H9 (cell line): ENCODE data around the gene HTR1B. TPM values are rescaled to one million over a fixed set of nuclear protein-coding genes. Genes with fewer than 3 reads are reported as not detected.

Source experiments
- DNase-seq: peaks from one replicate; pipeline ENCODE4 v3.0.0-alpha.2; 2017
- H2AFZ ChIP-seq: one replicate; pipeline ENCODE4 v1.6.1; 2013; ENCODE audit warnings: mild to moderate bottlenecking, low read length, control low read depth, moderate library complexity
- H2AK5ac ChIP-seq: 2 replicates; pipeline ENCODE4 v1.6.1; 2013; ENCODE audit warnings: low read length, control low read depth, mixed read lengths; ENCODE audit not compliant: insufficient read length
- H2BK120ac ChIP-seq: one replicate; pipeline ENCODE4 v1.6.1; 2013; ENCODE audit warnings: low read depth, mild to moderate bottlenecking, low read length, control low read depth, inconsistent platforms; ENCODE audit not compliant: poor library complexity, severe bottlenecking
- H2BK12ac ChIP-seq: 2 replicates; pipeline ENCODE4 v1.6.1; 2013; ENCODE audit warnings: low read length, control low read depth, mixed read lengths, low read depth; ENCODE audit not compliant: insufficient read length
- H2BK15ac ChIP-seq: 2 replicates; pipeline ENCODE4 v1.6.1; 2013; ENCODE audit warnings: low read depth, low read length, control low read depth
- H2BK20ac ChIP-seq: one replicate; pipeline ENCODE4 v1.6.1; 2013; ENCODE audit warnings: low read depth, mild to moderate bottlenecking, low read length, control low read depth, inconsistent platforms; ENCODE audit not compliant: poor library complexity, severe bottlenecking
- H2BK5ac ChIP-seq: 2 replicates; pipeline ENCODE4 v1.6.1; 2013; ENCODE audit warnings: low read length, control low read depth, mixed read lengths; ENCODE audit not compliant: insufficient read length
- H3K14ac ChIP-seq: 2 replicates; pipeline ENCODE4 v1.6.1; 2013; ENCODE audit warnings: low read length, control low read depth; ENCODE audit not compliant: insufficient read depth
- H3K18ac ChIP-seq: 2 replicates; pipeline ENCODE4 v1.6.1; 2013; ENCODE audit warnings: low read depth, mild to moderate bottlenecking, mixed read lengths, low read length, control low read depth; ENCODE audit not compliant: insufficient read length
- H3K23ac ChIP-seq: 2 replicates; pipeline ENCODE4 v1.6.1; 2013; ENCODE audit warnings: low read length, control low read depth, mixed read lengths, low read depth; ENCODE audit not compliant: insufficient read length
- H3K23me2 ChIP-seq: 2 replicates; pipeline ENCODE4 v1.6.1; 2013; ENCODE audit warnings: low read depth, mild to moderate bottlenecking, mixed read lengths, low read length, control low read depth; ENCODE audit not compliant: insufficient read length, poor library complexity, severe bottlenecking
- H3K27ac ChIP-seq: 2 replicates; pipeline ENCODE4 v1.5.1; 2013; ENCODE audit warnings: low read length, control low read depth, mixed read lengths, low read depth; ENCODE audit not compliant: insufficient read length
- H3K27me3 ChIP-seq: 2 replicates; pipeline ENCODE4 v1.6.1; 2013; ENCODE audit warnings: low read length, control low read depth, inconsistent platforms; ENCODE audit not compliant: insufficient read depth
- H3K4ac ChIP-seq: 2 replicates; pipeline ENCODE4 v1.6.1; 2013; ENCODE audit warnings: low read depth, mild to moderate bottlenecking, control low read depth, inconsistent platforms, low read length, moderate library complexity
- H3K4me1 ChIP-seq: 2 replicates; pipeline ENCODE4 v1.6.1; 2013; ENCODE audit warnings: low read length, control low read depth, inconsistent platforms; ENCODE audit not compliant: insufficient read depth
- H3K4me2 ChIP-seq: 2 replicates; pipeline ENCODE4 v1.6.1; 2013; ENCODE audit warnings: low read length, control low read depth, mixed read lengths; ENCODE audit not compliant: insufficient read length, insufficient read depth
- H3K56ac ChIP-seq: 2 replicates; pipeline ENCODE4 v1.6.1; 2013; ENCODE audit warnings: low read depth, mild to moderate bottlenecking, mixed read lengths, low read length, control low read depth; ENCODE audit not compliant: insufficient read length
- H3K79me1 ChIP-seq: 2 replicates; pipeline ENCODE4 v1.6.1; 2013; ENCODE audit warnings: low read depth, mild to moderate bottlenecking, moderate library complexity, low read length, control low read depth, inconsistent platforms; ENCODE audit not compliant: insufficient read depth, poor library complexity, severe bottlenecking
- H3K79me2 ChIP-seq: 2 replicates; pipeline ENCODE4 v1.6.1; 2013; ENCODE audit warnings: low read length, control low read depth, inconsistent platforms; ENCODE audit not compliant: insufficient read depth
- H3K9ac ChIP-seq: 2 replicates; pipeline ENCODE4 v1.6.1; 2013; ENCODE audit warnings: low read length, control low read depth, mixed read lengths; ENCODE audit not compliant: insufficient read length; ENCODE audit errors: extremely low read depth
- H3K9me3 ChIP-seq: one replicate; pipeline ENCODE4 v1.6.1; 2013; ENCODE audit warnings: low read depth, low read length, inconsistent platforms; ENCODE audit not compliant: control insufficient read depth
- H3T11ph ChIP-seq: one replicate; pipeline ENCODE4 v1.6.1; 2013; ENCODE audit warnings: mild to moderate bottlenecking, low read length, control low read depth, inconsistent platforms
- H4K20me1 ChIP-seq: one replicate; pipeline ENCODE4 v1.6.1; 2013; ENCODE audit not compliant: control insufficient read depth, insufficient read length, insufficient read depth
- H4K5ac ChIP-seq: 2 replicates; pipeline ENCODE4 v1.6.1; 2013; ENCODE audit warnings: low read depth, mild to moderate bottlenecking, mixed read lengths, low read length, control low read depth; ENCODE audit not compliant: insufficient read length
- H4K8ac ChIP-seq: replicated peaks from 2 replicates; pipeline ENCODE4 v1.6.1; 2013; ENCODE audit warnings: low read length, control low read depth, mixed read lengths, low read depth; ENCODE audit not compliant: insufficient read length
- H4K91ac ChIP-seq: 2 replicates; pipeline ENCODE4 v1.6.1; 2013; ENCODE audit warnings: low read depth, mild to moderate bottlenecking, moderate library complexity, mixed read lengths, low read length, control low read depth; ENCODE audit not compliant: insufficient read length
- H3K27ac Mint-ChIP-seq, 3 experiments: 2 replicates in 2 of 3; 3 replicates in 1 of 3; pipeline ENCODE4 v1.8.0; 2020 to 2021; ENCODE audit warnings: mixed read lengths in 3 of 3, mild to moderate bottlenecking in 1 of 3, moderate library complexity in 1 of 3
- H3K27me3 Mint-ChIP-seq: 2 replicates; pipeline ENCODE4 v1.8.0; 2021; ENCODE audit warnings: low read depth, mild to moderate bottlenecking, moderate library complexity, mixed read lengths
- H3K36me3 Mint-ChIP-seq, 3 experiments: 2 replicates in 2 of 3; 3 replicates in 1 of 3; pipeline ENCODE4 v1.8.0; 2020 to 2021; ENCODE audit warnings: low read depth in 3 of 3, mixed read lengths in 3 of 3; ENCODE audit not compliant: insufficient read depth in 1 of 3
- H3K4me1 Mint-ChIP-seq, 2 experiments: 2 replicates each; pipeline ENCODE4 v1.8.0; 2020; ENCODE audit warnings: mixed read lengths in 2 of 2
- H3K4me3 Mint-ChIP-seq, 2 experiments: 2 replicates in 1 of 2; 3 replicates in 1 of 2; pipeline ENCODE4 v1.8.0; 2020 to 2021; ENCODE audit warnings: mild to moderate bottlenecking in 2 of 2, mixed read lengths in 2 of 2, moderate library complexity in 1 of 2
- H3K9me3 Mint-ChIP-seq, 2 experiments: 2 replicates in 1 of 2; 3 replicates in 1 of 2; pipeline ENCODE4 v1.8.0; 2020; ENCODE audit warnings: mild to moderate bottlenecking in 2 of 2, mixed read lengths in 2 of 2, moderate library complexity in 1 of 2
- CTCF ChIP-seq: fragments of 200-600 bp; sonication (generic); conservative IDR thresholded peaks from 3 replicates; pipeline ENCODE4 v1.8.0; 2021; ENCODE audit warnings: antibody characterized with exemption, mild to moderate bottlenecking
- WGBS: extraction: QIAGEN DNeasy Blood & Tissue Kit; methylation state at CpG from one replicate; pipeline ENCODE4 v1.1.7; 2013; ENCODE audit warnings: missing lambda C conversion rate, low lambda C conversion rate, mixed read lengths; ENCODE audit not compliant: insufficient read length; ENCODE audit errors: extremely low coverage; 5-methylcytosine and 5-hydroxymethylcytosine counted together
- total RNA-seq: library from RNA; stranded (reverse); gene quantifications from 2 replicates; pipeline ENCODE4 v1.2.1, GENCODE V29; 2021

Gene HTR1B
- total RNA-seq, 1 experiment from 2014 or later, result 0.83 TPM

DNA sequence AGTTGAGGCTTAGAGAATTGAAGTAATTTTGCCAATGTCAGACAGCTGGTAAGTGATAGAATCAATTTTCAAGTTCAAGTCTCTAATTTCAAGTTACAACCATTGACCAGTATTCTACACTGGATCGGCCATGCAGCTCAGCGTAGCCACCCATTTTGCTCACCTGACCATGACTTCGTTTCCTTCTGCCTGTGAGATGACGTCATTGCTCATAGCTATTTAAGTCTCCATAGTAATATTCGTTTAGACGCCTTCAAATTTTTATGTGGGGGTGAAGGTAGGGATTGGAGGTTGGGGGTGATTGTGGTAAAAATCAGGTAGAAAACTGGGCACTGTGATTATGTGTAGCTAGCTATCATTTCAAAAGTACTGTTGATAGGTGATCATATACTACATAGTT, 5.6 kb upstream of the HTR1B start:
- Histone ChIP-seq H2AK5ac (no peak overlapping the region), H3T11ph (no peak overlapping the region), H3K4me2 (no peak overlapping the region), H3K79me2 (no peaks in the 10 kb centered on the region), H3K79me1 (no peaks in the 10 kb centered on the region), H2AFZ (no peak overlapping the region), H3K23ac (no peak overlapping the region), H2BK15ac (no peak overlapping the region), H2BK12ac (no peak overlapping the region), H4K91ac (no peak overlapping the region), H3K9me3 (no peaks in the 10 kb centered on the region), H3K27me3 (peaks cover 11% of the 10 kb centered on the region; the same call in 1 of the 2 replicates), H3K27ac (no peak overlapping the region), H2BK20ac (no peak overlapping the region), H3K9ac (no peak overlapping the region), H4K20me1 (no peaks in the 10 kb centered on the region), H3K56ac (no peak overlapping the region), H2BK5ac (no peak overlapping the region), H3K4ac (no peak overlapping the region), H3K4me1 (peaks cover 3% of the 10 kb centered on the region; the same call in 1 of the 2 replicates), H4K8ac (no peak overlapping the region), H2BK120ac (no peak overlapping the region), H3K18ac (no peak overlapping the region), H3K14ac (no peak overlapping the region), H3K23me2 (peaks cover 20% of the 10 kb centered on the region), H4K5ac (no peak overlapping the region)
- no peak overlapping the region for H3K4me3 Mint-ChIP-seq
- no CpG with 5 or more reads among the region's 6 CpGs for WGBS
- no peak for TF ChIP-seq CTCF
- peaks cover 16 to 20% of the 10 kb centered on the region in 2 experiments for H3K4me1 Mint-ChIP-seq
- DNase-seq, result no peak
- H3K27ac Mint-ChIP-seq, result no peak overlapping the region
- H3K9me3 Mint-ChIP-seq, result peaks cover under 1 to 3% of the 10 kb centered on the region in 2 experiments; a peak in 2 of 5 replicates
- peaks cover 0 to 5% (median 5%) of the 10 kb centered on the region in 3 experiments; a peak in 6 of 7 replicates for H3K36me3 Mint-ChIP-seq
- peaks cover 50% of the 10 kb centered on the region for H3K27me3 Mint-ChIP-seq
